ENCODE results near the gene MACROD2.

The MACROD2 gene

DNA sequence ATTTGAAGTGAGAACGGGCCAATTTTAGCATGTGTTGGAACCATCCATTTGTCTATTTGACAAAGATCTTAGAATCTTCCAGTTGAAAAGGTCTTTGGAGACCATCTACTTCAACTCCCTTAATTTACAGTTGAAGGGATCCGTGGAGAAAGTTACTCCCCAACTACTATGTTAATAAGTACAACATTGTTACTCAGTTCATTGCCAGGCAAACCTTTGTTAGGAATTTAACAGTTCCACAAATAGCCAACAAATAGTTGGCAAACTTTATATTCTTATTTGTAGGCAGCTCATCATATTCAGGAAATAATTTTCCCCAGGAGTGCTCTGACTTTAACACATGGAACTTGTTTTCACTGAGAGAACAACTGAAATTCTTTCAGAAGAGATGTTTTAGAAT is 423.1 kb downstream of the MACROD2 start:
- DNase-seq: no peak

- DNase-seq: no peak
Observed at GRCh38 chr20:14422892-14423291, 427.6 kb downstream of the MACROD2 start.

DNA sequence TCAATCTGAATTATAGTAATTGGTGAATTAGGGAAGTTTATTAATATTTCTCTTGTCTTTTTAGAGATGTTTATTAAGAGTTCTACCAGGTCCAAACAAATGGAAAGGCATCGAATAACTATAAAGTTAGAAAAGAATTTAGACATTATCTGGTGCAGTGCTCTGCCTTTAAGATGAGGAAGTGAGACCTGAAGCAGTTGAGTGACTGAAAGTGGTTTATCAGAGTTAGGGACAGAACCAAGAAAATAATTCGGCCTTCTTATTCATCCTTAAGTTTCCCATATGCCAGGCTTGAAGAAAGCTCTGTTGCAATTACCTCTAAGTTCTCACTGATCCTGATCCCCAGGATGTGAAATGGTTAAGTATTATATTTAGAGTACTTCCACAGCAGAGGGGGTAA is 436.3 kb downstream of the MACROD2 start:
- DNase-seq: no peak

DNA sequence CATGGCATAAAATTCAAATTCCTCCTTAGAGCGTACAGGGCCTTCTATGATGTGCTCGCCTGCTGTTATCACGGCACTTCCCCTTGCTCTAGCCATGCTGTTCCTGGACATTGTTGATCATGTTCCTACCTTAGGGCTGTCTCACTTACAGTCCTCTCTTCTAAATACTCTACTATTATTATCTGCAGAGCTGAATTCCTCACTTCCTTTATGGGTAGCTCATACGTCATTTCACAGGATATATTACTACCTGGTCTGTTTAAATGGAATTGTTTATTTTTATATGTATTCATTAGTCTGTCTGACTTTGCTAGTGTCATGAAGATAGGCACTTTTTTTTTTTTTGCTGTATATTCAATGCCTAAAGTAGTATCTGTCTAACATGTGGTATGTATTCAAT is 436.8 kb downstream of the MACROD2 start:
- no peak for DNase-seq

DNA sequence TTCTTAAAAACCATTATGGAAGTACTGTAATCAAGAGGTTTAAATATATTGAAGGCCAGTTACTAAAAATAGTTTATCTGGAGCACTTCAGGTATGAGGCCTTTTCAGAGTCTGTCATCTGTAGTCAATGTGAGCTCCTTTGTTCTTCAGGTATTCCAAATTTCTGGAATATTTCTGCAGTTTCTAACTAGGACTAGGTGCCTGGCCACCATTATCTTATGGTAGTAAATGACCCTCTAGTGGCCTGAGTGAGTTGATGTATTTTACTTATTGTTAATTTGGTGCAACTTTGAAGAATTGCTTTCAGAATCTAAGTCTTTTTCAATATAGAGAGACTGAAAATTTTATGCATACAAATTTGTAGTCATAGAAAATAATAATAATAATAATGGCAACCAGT is 437.3 kb downstream of the MACROD2 start:
- DNase-seq: no peak

DNA sequence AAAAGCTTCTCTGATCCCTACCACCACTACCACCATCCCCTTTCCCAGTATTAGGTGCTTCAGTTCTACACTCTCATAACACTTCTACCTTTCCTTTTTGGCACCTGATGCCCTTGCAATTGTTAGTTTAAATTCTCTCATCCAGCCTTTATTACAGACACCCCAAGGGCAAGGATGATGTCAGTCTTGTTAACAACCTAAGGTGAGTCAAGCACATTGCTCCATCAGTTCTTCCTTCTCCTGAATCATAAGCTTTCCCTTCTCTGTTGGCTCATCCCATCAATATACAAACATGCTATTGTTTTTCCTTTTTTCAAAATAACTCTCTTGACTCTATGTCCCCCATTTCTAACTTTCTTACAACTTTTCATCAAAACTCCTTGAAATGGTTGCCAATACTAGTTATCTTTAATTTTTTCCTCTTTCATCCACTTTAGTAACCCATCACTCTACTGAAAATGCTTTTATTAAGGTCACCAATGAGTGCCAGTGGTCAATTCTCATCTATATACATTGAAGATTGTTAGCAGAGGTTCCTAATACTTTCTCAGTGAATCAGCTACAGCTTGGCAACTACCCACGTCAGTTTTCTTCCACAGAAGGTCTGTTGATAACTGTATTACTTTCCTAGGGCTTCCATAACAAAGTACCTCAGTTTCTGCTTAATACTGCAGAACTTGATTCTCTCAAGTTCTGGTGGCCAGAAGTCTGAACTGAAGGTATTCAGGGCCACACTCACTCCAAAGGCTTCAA is 439.2 kb downstream of the MACROD2 start:
- no peak for DNase-seq

GRCh38 chr20:14441201-14441600 is 445.9 kb downstream of the MACROD2 start:
- no peak for DNase-seq

- DNase-seq: no peak
Observed at GRCh38 chr20:14444106-14444505, 448.8 kb downstream of the MACROD2 start.

DNA sequence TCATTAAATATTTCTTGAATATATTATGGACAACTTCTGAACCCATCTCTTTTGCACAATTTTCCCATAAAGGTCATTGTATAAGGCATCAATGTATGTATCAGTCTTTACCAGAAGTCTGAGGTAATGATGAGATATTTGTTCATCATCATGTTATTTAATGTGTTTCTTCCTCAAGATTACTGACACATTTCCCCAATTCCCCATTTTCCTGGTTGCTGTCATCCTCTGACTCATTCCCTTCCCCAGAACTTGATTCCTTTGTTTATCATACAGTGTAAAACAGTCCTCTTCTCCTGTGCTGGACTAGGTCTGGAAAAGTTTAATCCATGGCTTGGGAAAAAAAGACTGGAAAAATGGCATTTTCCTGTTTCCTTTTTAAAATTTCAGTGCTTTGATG is 450.0 kb downstream of the MACROD2 start:
- DNase-seq: peak; percentile 11

- no peak for DNase-seq
Observed at GRCh38 chr20:14445902-14446301, 450.6 kb downstream of the MACROD2 start.

DNA sequence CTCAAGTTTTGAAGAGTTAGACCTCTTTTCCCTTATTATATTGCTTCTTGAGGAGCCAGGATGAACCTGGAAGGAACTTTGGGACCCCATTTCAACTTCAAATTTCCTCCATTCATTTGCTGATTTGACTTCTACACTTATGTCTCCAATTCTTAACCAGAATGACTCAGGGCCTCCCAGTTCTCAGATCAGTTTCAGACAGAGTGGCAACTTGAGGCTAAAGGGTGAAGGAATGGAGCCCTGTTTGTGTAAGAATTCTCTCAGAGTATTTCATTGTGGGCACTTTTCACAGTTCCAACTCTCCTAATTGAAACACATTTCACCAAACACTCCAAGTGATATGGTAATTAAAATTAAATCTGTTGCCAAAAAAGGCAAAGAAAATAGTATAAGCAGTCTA is 451.1 kb downstream of the MACROD2 start:
- no peak for DNase-seq

- peak; percentile 44 for DNase-seq
Observed at GRCh38 chr20:14449323-14449722, 454.0 kb downstream of the MACROD2 start.

DNA sequence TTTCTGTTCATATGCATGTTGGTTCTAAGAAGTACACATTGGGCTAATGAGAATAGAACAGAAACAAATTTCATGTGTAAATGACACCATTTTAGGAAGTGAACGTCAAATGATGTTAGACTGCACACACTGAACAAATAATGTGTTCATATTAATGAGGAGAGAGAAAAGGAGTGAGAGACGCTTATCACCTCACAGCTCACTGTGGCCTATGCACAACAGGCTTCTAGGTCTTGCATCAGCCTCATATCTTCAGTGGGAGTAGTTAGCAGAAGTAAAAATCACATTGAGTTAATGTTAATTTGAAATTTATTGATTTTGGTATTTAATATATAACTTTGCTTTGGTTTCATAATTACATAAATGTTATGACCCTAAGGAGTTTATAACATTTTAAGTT is 454.9 kb downstream of the MACROD2 start:
- DNase-seq: no peak

- DNase-seq: no peak
Observed at GRCh38 chr20:14451458-14451857, 456.1 kb downstream of the MACROD2 start.

DNA sequence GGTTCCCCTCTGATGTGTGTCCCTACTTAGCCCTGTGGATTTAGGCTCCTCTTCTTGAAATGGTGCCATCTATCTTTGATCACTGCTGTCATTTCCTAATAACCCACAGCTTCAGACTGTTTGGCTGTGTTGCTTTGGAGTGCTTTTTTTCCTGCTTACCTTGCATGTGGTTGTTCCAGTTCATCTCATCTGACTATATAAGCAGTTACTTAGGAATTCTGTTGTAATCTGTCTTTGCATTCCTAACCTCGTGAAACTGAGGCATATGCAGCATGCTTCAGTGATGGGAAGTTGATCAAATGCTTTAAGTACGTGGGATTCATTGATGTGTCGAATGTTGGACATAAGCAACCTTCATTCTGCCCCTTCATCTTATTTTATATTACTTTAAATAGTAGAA is 457.9 kb downstream of the MACROD2 start:
- DNase-seq: no peak

DNA sequence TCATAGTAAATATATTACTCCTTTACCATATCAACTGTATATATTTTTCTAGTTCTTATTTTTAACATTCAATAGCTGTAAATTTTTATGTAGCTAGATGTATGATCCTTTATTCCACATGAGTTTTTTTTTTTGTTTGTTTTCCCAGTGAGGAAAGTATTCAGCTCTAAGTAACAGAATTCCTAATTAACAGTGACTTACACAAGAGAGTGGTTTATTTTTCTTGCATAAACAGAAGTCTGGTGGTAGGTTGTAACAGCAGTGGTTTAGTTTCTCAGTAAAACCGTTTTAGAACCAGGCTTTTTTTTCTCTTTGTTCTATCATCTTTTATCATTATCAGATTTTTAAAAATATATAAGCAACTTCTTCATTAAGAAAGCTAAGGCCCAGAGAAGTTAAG is 459.0 kb downstream of the MACROD2 start:
- DNase-seq: no peak

GRCh38 chr20:14467104-14467827 is 471.9 kb downstream of the MACROD2 start:
- DNase-seq: peak; percentile 85

- peak; percentile 70 for DNase-seq
Observed at GRCh38 chr20:14470231-14470899, 475.0 kb downstream of the MACROD2 start.

- no peak for DNase-seq
Observed at GRCh38 chr20:14470977-14471661, 475.8 kb downstream of the MACROD2 start.

DNA sequence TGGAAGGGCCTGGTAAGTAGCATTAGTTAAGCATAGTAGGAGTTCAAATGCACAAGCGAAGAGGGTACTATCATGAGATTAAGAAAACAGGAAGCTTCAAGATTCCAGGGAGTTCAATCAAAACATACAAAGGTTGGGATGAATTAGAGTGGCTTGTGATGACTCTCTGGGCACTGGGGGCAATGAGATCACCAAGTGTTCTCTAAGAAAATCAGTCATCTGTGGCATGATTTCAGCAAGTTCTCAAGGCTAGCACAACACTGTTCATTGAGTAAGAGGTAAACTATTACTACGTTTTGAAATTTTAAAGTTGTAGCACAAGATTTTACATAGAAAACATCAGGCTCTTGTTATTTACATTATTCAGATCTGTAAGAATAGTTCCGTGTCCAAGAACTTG is 481.8 kb downstream of the MACROD2 start:
- DNase-seq: peak; percentile 10

- no peak for DNase-seq
Observed at GRCh38 chr20:14478126-14478525, 482.8 kb downstream of the MACROD2 start.

DNA sequence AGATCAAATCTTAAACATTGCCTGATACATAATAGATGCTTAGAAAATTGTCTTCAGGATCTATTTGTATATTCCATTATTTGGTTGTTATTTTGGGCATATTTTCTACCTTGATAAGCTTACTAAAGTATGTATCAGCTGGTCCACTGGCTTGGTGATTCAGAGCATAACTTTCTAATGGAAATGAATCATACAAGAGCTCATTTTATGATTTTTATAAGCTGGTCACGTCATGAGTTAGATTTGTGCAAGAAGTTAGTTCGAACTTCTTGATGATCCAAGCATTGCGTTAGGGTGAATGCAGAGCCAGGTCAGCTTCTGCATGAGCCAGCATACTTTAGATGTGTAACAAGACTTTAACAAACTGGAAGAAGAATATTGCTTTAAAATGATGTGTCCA is 486.5 kb downstream of the MACROD2 start:
- DNase-seq: no peak

- peak; percentile 9 for DNase-seq
Observed at GRCh38 chr20:14488212-14488611, 492.9 kb downstream of the MACROD2 start.

Data from DMS53 (cell line).